Astrocyte of the cerebellum (primary cell): ENCODE results near the gene ST8SIA6.

Experiments
- DNase-seq: peaks from one replicate; pipeline ENCODE4 v3.0.0-alpha.2; 2011; ENCODE audit warnings: low read depth
- H3K4me3 ChIP-seq: 2 replicates; pipeline ENCODE4 v1.5.1; 2011; ENCODE audit warnings: mild to moderate bottlenecking, low read depth, low read length, moderate library complexity
- in situ Hi-C: cut with HindIII; loops from 2 replicates; pipeline ENCODE4 v1.10.0; 2017; ENCODE audit warnings: low sequenced_read_pairs
- TF ChIP-seq, protein P1 (sequence below): IDR thresholded peaks from 2 replicates; pipeline ENCODE4 v1.5.1; 2012; ENCODE audit warnings: low read length, low read depth, moderate library complexity, mild to moderate bottlenecking; ENCODE audit errors: missing control alignments

The ST8SIA6 gene

DNA sequence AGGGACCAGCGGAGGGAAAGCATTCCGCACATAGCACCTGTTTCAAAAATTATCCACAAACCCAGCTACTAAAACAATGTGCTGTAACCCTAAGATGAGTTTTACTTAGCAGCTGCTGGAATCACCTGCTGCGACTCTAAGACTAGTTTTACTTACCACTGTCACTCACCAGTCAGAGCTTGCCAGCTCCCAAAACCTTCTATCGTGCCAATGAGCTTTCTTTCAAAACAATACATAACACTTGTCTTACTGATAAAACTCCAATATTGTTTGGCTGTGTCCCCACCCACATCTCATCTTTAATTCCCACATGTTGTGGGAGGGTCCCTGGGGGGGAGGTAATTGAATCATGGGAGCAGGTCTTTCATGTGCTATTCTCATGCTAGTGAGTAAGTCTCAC, 18.4 kb downstream of the ST8SIA6 start:
- DNase-seq = no peak
- TF ChIP-seq, protein P1, sequence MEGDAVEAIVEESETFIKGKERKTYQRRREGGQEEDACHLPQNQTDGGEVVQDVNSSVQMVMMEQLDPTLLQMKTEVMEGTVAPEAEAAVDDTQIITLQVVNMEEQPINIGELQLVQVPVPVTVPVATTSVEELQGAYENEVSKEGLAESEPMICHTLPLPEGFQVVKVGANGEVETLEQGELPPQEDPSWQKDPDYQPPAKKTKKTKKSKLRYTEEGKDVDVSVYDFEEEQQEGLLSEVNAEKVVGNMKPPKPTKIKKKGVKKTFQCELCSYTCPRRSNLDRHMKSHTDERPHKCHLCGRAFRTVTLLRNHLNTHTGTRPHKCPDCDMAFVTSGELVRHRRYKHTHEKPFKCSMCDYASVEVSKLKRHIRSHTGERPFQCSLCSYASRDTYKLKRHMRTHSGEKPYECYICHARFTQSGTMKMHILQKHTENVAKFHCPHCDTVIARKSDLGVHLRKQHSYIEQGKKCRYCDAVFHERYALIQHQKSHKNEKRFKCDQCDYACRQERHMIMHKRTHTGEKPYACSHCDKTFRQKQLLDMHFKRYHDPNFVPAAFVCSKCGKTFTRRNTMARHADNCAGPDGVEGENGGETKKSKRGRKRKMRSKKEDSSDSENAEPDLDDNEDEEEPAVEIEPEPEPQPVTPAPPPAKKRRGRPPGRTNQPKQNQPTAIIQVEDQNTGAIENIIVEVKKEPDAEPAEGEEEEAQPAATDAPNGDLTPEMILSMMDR = no peak
- in situ Hi-C loops = no loop called here
- H3K4me3 ChIP-seq = no peak overlapping the region

DNA sequence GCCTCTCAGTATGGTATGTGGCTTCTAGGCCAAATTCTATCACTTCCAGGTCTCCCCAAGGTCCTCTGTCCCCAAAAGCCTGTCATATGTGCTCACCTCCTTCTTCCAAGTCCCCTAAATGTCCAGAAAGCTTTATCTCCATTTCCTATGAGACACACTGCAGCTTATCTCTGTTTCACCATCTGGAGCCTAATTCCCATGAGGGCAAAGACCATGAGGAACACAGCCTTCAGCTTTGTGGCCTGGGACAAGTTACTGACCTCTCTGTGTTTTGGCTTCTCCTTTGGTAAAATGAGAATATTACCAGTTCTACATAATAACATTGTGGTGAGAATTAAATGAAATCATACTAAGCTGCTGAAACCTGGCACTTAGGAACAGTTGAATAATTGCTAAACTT, 19.2 kb downstream of the ST8SIA6 start:
- TF ChIP-seq, protein P1 = no peak

GRCh38 chr10:17432723-17433122, 21.7 kb downstream of the ST8SIA6 start:
- in situ Hi-C loops = no loop called here
- TF ChIP-seq, protein P1 = no peak
- H3K4me3 ChIP-seq = no peak overlapping the region
- DNase-seq = no peak

More for the DNA sequence above, 19.2 kb downstream of the ST8SIA6 start:
- no peak overlapping the region for H3K4me3 ChIP-seq
- in situ Hi-C loops = no loop called here
- no peak for DNase-seq

GRCh38 chr10:17431871-17432311, 22.5 kb downstream of the ST8SIA6 start:
- H3K4me3 ChIP-seq = no peak overlapping the region
- no peak for DNase-seq
- TF ChIP-seq, protein P1 = no peak
- in situ Hi-C loops = no loop called here

DNA sequence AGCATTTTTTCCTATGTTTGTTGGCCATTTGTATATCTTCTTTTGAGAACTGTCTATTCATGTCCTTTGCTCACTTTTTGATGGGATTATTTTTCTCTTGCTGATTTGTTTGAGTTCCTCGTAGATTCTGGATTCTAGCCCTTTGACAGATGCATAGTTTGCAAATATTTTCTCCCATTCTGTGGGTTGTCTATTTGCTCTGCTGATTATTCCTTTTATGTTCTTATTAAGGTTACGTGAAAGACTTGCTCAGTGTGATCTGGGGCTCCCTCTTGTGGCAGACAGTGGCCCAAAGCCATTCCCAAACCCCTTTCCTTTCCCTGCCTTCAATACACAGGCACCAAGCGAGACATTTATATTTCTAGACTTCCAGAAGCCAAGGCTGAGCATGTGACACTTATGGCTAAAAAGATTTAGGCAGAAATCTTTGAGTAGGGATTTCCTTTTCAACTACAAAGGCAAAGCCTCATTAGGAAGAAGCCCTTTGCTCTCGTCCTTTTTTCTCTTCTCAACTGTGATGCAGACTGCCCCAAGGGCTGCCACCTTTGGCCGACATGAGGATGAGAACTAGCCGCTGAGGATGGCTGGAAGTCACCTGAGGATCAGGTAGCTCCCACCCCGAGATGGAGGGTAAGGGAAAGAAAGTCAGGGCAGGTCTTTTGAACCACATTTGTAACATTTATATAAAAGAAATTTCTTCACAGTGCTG, 23.6 kb downstream of the ST8SIA6 start:
- in situ Hi-C loops = no loop called here
- peak; percentile 74 for DNase-seq
- TF ChIP-seq, protein P1 = peak; percentile 93
- H3K4me3 ChIP-seq = no peak overlapping the region

- TF ChIP-seq, protein P1 = no peak
- in situ Hi-C loops = no loop called here
- no peak for DNase-seq
- H3K4me3 ChIP-seq = no peak overlapping the region
Measured at GRCh38 chr10:17429490-17429889, 24.9 kb downstream of the ST8SIA6 start.
